ENCODE measurements around the gene GNG3.
A peak's percentile ranks its signal among the peaks of the same experiment; 100 is the strongest.
"Not testable (repeated sequence)": the region's sequence is repeated elsewhere in the genome, so short reads cannot be mapped to it uniquely, and the experiment has no call there.

GNG3 gene

GRCh38 chr11:62707277-62707861, at the start of gene GNG3, which contains the start of gene BSCL2:
TSS of gene GNG3 (plus strand) at chr11:62707676. CDS start at chr11:62708296, 620 bp downstream.
TSS of gene BSCL2 (minus strand) at chr11:62707424. CDS start at chr11:62707195, 229 bp downstream.
- peak; percentile 49 for DNase-seq

DNA sequence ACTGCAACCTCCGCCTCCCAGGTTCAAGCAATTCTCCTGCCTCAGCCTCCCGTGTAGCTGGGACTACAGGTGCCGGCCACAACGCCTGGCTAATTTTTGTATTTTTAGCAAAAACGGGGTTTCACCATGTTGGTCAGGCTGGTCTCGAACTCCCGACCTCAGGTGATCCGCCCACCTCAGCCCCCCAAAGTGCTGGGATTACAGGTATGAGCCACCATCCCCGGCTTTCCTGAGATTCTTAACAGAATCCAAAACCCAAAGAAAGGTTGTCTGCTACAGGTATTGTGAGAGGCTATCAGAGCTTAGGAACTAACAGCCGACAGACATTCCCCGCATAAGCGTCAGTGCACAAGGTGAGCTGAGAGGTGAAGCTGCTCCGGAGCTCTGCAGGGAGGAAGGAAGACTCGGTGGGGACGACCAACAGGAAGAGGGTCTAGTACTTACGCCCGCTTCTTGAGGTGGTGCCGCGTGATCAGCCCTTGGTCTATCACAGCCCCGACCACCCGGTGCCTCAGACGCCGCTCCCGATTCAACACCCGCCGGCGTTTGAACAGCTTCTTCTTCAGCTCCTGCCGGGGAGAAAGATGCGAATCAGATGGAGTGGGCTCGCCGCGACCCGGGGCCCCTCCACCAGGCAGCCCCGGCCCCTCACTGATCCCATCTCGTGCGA, 42.9 kb upstream of the GNG3 start:
- DNase-seq = no peak

GRCh38 chr11:62665075-62665598, 42.3 kb upstream of the GNG3 start, which contains the start of the genes C11orf98 and CSKMT:
TSS of gene C11orf98 (minus strand) at chr11:62665210. CDS start at chr11:62665169, 41 bp downstream.
TSS of gene CSKMT (plus strand) at chr11:62665312. CDS start at chr11:62665880, 568 bp downstream.
- peak; percentile 98 for DNase-seq

DNA sequence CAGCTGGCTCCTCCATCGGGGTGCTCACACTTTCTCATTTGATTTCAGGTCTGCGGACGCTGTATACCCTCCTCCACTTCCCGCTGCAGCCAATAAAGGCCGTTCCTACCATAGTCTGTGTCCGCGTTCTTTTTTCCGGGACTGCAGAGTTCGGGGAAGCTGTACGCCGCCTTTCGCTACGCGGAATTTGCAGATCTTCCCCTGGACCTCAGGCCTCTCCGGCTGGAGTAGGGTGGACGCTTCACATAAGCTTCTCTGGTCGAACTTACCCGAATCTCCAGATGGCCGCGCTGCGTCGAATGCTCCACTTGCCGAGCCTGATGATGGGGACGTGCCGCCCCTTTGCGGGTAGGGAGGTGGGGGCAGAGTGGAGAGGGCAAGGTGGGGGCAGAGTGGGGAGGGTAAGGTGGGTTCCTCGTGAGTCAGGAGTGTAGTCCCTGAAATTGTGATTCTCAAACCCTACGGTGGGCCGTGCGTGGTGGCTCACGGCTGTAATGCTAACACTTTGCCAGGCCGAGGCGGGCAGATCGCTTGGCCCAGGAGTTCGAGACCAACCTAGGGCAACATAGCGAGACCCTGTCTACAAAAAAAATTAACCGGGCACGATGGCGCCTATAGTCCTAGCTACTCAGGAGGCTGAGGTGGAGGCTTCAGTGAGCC, 41.7 kb upstream of the GNG3 start:
- DNase-seq = peak; percentile 73

DNA sequence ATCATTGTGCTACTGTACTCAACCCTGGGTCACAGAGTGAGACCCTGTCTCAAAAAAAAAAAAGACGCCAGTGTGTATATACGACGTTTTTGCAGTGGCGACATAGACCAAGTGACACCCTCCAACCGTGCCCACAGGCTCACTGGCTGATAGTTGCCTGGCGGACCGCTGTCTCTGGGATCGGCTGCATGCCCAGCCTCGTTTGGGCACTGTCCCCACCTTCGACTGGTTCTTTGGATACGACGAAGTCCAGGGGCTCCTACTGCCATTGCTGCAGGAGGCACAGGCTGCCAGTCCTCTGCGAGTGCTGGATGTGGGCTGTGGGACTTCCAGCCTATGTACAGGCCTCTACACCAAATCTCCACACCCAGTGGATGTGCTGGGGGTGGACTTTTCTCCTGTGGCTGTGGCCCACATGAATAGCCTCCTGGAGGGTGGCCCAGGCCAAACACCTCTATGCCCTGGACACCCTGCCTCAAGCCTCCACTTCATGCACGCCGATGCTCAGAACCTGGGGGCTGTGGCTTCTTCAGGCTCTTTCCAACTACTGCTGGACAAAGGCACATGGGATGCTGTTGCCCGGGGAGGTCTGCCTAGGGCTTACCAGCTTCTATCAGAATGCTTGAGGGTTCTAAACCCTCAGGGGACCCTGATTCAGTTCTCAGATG, 41.1 kb upstream of the GNG3 start:
- no peak for DNase-seq

- DNase-seq = no peak
Observed at GRCh38 chr11:62667460-62667859, 40.0 kb upstream of the GNG3 start.

DNA sequence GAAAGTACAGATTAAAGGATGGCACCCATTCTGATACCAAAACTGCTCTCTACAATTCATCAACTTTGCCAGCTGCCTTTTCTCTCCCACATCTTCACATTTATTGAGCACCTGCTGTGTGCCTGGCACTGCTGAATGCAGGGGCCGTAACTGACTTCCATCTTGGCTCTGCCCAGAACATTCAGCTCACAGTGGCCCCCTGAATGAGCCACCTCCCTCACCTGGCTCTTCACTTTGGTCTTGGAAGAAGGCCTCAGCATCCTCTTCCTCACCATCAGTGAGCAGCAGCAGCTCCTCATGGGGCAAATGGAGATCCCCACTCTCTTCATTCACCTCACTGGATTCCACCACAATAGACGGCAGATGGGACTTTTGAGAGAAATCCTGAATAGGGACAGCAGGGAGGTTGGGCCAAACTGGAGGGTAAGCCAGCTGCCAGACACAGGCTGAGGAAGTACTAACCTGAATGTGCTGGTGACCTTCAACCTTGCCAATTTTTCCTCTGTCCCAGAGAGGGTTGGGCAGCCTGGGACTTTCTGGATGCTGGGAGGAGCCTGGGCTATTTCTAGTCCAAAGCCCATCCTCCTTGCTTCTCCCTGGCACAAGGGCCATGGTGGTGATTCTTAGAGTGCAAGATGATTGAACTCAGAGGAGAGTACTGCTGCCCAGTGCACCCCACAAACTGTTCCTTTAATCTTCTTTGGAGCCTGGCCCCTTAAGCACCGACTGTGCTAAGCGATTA, 37.9 kb upstream of the GNG3 start:
- DNase-seq = no peak

- DNase-seq = no peak
Observed at GRCh38 chr11:62671236-62671607, 36.3 kb upstream of the GNG3 start.

DNA sequence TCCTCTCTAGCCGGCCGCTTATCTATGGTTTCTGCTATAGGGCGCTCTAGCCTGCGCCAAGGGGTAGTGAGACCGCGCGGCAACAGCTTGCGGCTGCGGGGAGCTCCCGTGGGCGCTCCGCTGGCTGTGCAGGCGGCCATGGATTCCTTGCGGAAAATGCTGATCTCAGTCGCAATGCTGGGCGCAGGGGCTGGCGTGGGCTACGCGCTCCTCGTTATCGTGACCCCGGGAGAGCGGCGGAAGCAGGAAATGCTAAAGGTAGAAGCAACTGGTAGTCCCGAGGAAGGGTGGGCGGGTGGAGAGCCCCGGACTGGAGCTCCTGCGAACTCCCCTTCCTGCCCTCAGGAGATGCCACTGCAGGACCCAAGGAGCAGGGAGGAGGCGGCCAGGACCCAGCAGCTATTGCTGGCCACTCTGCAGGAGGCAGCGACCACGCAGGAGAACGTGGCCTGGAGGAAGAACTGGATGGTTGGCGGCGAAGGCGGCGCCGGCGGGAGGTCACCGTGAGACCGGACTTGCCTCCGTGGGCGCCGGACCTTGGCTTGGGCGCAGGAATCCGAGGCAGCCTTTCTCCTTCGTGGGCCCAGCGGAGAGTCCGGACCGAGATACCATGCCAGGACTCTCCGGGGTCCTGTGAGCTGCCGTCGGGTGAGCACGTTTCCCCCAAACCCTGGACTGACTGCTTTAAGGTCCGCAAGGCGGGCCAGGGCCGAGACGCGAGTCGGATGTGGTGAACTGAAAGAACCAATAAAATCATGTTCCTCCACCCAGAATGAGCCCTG, 35.7 kb upstream of the GNG3 start, which contains the start of the genes LBHD1 and UQCC3:
LBHD1 (minus strand) TSS at position 660 of the 782 bp plus-strand sequence. CDS start 2,236 bp downstream, outside the sequence.
UQCC3 (plus strand) TSS at position 66 of the 782 bp plus-strand sequence; CDS start at position 139, 73 bp downstream.
- DNase-seq = peak; percentile 86

GRCh38 chr11:62673196-62673525, 34.3 kb upstream of the GNG3 start:
- no peak for DNase-seq

- not testable (repeated sequence) for DNase-seq
Observed at GRCh38 chr11:62675415-62675814, 32.1 kb upstream of the GNG3 start.

DNA sequence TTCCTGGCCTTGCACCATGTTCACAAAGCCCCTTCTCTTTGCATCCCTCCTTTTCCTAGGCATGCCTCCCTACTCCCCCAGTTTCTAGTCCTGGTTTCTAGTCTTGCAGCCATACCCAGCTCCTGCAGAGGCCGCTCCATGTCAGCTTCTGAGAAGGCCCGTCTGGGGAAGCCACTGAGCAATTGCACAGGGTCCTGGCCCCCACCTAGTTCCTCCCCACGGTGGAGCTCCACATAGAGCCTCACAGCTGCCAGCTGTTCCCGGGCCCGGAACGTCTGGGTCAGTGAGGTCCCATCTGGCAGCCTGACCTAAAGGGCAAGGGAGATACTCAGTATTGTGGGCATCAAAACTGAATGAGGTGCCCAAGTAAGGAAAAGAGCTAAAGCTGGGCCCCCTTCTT, 30.8 kb upstream of the GNG3 start:
- no peak for DNase-seq

DNA sequence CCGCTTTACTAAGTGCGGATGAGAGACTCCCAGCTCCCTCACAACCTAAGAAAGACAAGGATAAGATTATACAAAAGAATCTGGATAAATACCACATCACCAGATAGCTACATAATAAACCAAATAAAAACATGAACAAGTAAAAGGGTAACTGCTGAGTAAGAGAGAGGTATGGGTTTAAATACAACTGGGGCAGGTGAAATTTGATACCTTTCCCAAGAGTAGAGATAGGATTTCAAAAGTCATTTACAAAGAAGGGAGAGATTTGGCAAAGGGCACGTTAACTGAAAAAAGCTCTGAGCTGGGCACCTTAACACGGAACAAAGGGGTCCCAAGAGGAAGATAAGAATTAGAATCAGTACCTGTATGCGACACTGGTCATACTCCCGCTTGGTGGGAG, 30.3 kb upstream of the GNG3 start:
- no peak for DNase-seq

DNA sequence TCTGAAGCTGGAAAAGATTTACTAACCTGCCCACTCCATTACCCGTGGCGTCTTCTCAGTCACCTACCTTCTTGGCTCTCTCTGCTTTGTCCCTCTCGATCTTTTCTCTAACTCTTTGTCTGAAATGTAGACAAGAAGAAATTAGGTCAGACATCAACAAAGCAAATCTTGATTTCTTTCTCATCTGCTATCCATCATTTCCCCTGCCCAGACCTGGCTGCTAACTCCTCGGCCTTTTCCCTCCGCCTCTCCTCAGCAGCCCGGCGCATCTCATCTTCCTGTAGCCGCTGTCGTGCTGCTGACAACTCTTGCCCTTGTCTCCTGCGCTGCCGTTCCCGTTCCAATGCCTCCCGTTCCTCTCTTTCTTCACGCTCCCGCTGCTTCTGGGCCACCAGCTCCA, 29.8 kb upstream of the GNG3 start:
- no peak for DNase-seq

DNA sequence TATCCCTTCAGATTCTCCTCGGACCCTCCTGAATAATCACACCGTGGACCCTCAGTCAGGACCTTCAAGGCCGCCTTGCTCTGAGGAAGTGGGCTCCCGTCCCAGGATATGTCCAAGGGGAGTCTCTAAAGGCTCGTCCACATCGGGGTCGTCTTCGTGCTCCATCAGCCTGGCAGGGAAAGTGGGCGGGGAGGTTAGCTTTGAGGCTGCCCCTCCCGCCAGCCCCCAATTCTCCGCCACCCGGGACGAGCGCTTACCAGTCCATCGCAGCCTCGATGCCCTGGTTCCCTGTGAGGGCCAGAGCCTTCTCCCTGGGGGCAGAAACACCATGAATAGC, 29.1 kb upstream of the GNG3 start:
- DNase-seq = peak; percentile 32

DNA sequence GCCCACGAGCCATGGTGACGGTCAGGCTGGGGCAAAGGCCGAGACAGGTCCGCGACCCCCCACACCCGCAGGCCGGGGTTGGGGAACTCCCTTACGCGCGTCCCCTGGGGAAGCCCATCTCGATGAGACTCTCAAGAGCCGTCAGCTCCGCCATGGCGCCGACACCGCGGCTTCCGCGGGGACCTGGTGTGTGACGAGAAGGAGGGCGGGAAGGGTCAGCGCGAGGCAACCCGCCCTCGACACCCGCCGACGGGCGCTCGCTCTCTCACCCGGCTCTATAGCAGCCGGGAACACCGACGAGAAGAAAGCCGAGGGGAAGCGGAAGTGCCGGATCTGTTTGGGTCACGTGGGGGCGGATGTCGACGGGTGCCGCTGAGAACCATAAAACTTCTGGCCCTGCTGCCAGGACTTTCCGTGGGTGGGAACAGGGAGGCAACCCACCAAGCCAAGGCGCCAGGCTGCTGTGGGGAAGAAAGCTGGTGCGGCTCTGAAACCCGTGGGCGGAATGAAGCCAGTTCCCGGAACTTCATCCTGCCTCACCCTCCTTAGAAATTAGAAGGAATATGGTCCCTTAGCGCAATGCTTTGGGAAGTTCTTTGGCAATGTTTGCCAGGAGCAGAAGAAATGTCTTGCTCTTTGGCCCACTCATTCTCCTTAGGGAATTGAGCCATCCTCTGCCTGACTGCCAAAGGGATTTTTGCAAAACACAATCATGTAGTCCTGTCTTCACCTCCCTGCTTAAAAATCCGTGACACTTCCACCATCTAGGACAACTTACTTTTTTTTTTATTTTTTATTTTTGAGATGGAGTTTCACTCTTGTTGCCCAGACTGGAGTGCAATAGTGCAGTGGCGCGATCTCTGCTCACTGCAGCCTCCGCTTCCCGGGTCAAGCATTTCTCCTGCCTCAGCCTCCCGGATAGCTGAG, 28.4 kb upstream of the GNG3 start, which contains the start of gene UBXN1:
UBXN1 (minus strand) TSS at position 304 of the 927 bp plus-strand sequence; CDS start at position 154, 150 bp downstream.
- peak; percentile 96 for DNase-seq

- DNase-seq = peak; percentile 63
Observed at GRCh38 chr11:62680825-62681240, 26.6 kb upstream of the GNG3 start.

DNA sequence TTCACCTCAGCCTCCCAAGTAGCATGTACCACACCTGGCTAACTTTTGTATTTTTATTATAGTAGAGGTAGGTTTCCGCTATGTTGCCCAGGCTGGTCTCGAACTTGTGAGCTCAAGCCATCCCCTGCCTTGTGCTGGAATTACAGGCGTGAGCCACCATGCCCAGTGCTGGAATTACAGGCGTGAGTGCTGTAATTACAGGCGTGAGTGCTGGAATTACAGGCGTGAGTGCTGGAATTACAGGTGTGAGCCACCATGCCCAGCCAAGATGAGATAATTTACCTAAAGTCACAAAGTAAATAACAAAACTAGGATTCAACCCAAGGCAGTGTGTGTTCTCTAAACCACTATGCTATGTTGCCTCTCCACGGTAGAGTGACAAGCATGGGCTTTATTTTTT, 25.0 kb upstream of the GNG3 start:
- no peak for DNase-seq

GRCh38 chr11:62687508-62688396, 19.7 kb upstream of the GNG3 start:
- DNase-seq = no peak
